Right renal cortex interstitium (tissue), 3 donors: ENCODE measurements around the gene NXPH4. TPM values are rescaled to one million over a fixed set of nuclear protein-coding genes. Genes with fewer than 3 reads are reported as not detected.

Experiments used
- DNase-seq, 3 donors: peaks; one replicate each; pipeline ENCODE4 v3.0.0-alpha.2; 2013; ENCODE audit warnings: low read depth in 3 of 3, low spot score in 2 of 3
- polyA plus RNA-seq, 3 donors: library from polyadenylated mRNA; unstranded; fragments of 120-200 nt; gene quantifications; one replicate each; pipeline ENCODE4 v1.2.1, GENCODE V29; 2013; ENCODE audit not compliant: insufficient read length in 3 of 3

The NXPH4 gene
- polyA plus RNA-seq, 3 donors = 2.4 to 3.7 (median 2.5) TPM

- peak; percentile 90 to 92 (median 91) for DNase-seq
These were observed 13.2 kb downstream of the NXPH4 start, which contains the start of gene SHMT2 for GRCh38 chr12:57229634-57230380. Gene SHMT2 (plus strand): TSS chr12:57229711. CDS start chr12:57229779, 68 bp downstream.

GRCh38 chr12:57230381-57231155 lies 14.0 kb downstream of the NXPH4 start:
- DNase-seq = no peak

- no peak for DNase-seq
These were observed 14.9 kb downstream of the NXPH4 start for GRCh38 chr12:57231276-57232021.

DNA sequence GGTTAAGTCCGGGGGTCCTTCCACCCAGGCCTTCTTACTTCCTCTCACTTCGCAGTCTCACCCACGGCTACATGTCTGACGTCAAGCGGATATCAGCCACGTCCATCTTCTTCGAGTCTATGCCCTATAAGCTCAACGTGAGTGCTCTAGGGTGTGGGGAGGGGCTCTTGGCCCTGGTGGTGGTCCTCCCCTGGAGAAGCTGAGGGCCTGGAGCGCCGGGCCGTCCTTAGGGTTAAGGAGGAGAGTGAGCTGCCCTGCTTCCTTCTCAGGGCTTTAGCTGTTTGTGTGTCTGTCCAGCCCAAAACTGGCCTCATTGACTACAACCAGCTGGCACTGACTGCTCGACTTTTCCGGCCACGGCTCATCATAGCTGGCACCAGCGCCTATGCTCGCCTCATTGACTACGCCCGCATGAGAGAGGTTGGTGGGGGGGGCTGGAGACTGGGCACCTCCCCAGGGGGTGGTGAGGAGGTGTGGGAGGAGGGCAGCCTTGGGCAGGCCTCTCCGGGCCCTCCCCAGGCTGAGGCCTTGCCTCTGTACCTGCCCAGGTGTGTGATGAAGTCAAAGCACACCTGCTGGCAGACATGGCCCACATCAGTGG lies 15.7 kb downstream of the NXPH4 start:
- no peak for DNase-seq

GRCh38 chr12:57233357-57234232 lies 17.0 kb downstream of the NXPH4 start:
- DNase-seq = no peak

- no peak for DNase-seq
These were observed 17.6 kb downstream of the NXPH4 start for GRCh38 chr12:57234233-57234570.

GRCh38 chr12:57234571-57235016 lies 18.0 kb downstream of the NXPH4 start:
- no peak for DNase-seq

- peak in 1 of 3 donors; percentile 48 for DNase-seq
These were observed 18.6 kb downstream of the NXPH4 start for GRCh38 chr12:57235017-57235727.

DNA sequence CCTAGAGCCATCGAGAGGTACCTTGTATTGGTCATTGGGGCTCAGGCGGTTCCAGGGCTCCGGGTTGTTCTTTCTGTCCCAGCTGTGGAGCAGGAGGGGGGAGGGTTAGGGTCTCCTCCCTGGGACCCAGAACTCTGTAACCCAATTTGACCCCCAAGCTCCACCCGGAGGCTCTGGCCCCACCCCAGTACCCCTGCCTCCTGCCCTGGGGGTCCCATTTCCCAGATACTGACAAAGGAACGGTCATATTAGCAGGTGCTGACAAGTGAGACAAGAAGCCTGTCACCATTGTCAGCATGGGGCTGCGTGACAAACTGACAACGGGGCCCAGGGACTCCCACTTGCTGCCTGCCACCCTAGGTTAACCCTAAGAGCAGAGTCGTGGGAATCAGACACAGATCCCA lies 19.1 kb downstream of the NXPH4 start:
- no peak for DNase-seq

GRCh38 chr12:57236201-57236924 lies 19.8 kb downstream of the NXPH4 start:
- DNase-seq = no peak

DNA sequence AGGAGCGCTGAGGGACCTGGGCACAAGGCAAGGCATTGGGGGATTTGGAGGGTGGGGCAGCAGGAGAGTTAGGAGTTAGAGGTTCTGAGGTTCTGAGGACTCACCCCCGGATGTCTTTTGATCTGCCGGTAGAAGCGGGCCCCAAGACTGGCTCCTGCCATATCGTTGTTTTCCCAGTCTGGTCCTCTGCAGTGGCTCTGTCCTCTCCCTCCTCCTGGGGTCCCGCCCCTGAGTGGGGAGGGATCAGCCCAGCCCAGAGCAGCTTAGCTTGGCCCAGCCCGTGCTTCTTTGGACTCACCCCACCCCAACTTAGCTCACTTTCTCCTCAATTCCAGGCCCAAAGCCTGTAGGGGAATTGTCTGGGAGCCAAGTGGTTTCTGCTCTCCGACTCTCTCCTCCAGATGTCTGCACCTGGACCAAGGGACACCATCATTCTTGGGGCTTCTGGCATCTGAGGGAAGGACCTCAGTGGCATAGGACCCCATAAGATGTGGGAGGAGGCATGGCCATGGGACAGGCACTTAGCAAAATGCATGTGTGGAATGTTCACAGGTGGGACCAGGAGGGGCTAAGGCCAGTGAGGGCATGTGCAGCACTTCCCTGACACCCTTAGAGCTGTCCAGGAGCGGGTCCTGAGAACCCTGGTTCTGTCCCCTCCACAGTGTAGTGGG lies 20.5 kb downstream of the NXPH4 start:
- no peak for DNase-seq

DNA sequence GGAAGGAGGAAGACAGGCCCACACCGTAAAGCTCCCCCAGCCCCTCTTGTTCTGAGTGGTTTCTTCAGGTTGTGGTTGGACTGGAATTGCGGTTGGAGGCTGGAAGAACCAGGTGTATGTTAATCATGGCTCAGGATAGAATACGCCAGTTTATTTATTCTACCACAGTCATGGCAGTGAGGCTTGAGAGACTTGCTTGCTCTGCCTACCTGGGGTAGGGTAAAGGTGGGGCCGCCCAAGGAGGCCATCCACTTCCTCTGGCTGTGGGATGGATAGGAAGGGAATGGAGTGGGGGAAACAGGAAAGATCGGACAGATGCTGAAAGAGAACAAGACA lies 21.0 kb downstream of the NXPH4 start:
- no peak for DNase-seq

- DNase-seq = no peak
These were observed 21.6 kb downstream of the NXPH4 start for GRCh38 chr12:57237932-57238853.

DNA sequence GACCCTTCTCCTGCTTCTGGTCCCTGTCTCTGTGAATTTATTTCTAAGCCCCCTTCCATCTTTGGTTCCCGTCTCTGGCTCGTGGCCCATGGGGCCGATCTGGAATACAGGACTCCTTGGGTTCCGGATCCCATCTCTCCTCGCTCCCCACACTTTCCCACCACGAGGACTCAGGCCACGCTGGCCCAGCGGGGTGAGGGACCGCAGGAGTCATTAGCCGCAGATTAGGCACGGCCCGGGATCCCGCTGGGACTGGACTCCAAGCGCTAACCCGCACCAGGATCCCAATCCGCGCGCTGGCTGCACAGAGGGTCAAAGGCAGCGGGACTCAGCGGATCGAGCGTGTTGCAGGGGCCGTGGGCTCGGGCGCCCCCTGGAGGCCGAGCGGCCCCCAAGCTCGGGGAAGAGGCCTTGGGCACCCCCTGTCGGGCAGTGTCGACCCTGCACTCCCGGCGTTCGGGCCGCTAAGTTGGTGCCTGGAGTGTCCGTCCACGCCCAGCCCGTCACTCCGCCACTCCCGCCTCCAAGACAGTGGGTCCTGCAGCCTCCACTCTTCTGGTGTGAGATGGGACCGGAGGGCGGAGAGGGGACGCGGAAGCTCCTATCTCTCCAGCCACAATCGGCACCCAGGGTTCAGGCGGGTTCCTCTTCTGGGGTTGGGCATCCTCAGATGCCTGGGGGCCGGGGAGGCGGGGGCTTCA lies 22.4 kb downstream of the NXPH4 start:
- peak in 1 of 3 donors; percentile 72 for DNase-seq

DNA sequence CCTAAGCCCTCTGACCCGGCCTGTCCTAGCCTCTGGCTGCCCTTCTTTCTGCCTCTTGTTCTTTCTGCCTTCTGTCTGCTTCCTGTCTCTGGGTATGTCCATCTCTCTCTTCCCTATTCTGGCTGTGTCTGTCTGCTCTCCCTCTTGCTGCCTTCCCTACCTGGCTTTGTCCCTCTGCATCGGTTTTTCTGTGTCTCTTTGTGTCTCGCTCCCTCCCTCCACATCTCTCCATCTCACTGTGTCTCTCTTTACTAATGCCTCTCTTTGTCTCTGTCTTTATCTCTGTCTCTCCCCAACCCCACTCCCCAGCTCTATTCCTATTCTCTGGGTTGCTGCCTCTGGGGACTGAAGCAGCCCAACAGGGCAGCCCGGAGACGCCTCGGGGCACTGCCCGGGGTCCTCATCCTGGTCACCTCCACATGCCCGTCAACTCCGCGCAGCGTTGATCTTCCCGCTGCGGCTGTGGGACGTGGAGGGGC lies 23.0 kb downstream of the NXPH4 start:
- DNase-seq = no peak
